PC-3 (cell line): Measurements from ENCODE around the gene EED. TPM values are rescaled to one million over a fixed set of nuclear protein-coding genes. Genes with fewer than 3 reads are reported as not detected.

Experiments used
- ATAC-seq: fragments of 200-7000 bp; cut with Tn5 transposase; 2 replicates; pipeline ENCODE4 v1.9.1; 2020; ENCODE audit warnings: mild to moderate bottlenecking, moderate library complexity
- BruUV-seq: library from RNA; stranded (reverse); fragments of 400-500 nt; replicated peaks from 2 replicates; lab custom pipeline; 2021; lab: Mats Ljungman, UMichigan
- CTCF ChIA-PET: fragments of 300-600 bp; sonication (Branson Sonifier 250); formaldehyde crosslinking; loops from one replicate; lab custom pipeline; 2022; ENCODE audit warnings: antibody characterized with exemption; lab: Charles Lee
- POLR2A ChIA-PET: fragments of 300-600 bp; sonication (Branson Sonifier 250); formaldehyde crosslinking; loops from one replicate; lab custom pipeline; 2022; ENCODE audit warnings: antibody characterized with exemption; ENCODE audit not compliant: unreplicated experiment; lab: Charles Lee
- DNase-seq: peaks from one replicate; pipeline ENCODE4 v3.0.0-alpha.2; 2015
- H2AFZ ChIP-seq: fragments of 300-600 bp; sonication (generic); 2 replicates; pipeline ENCODE4 v1.6.0; 2016; ENCODE audit warnings: antibody characterized with exemption, low read length
- H3F3A ChIP-seq: fragments of 300-600 bp; sonication (generic); one replicate; pipeline ENCODE4 v1.6.0; 2017; ENCODE audit warnings: antibody characterized with exemption, low read length, control low read depth, mild to moderate bottlenecking; ENCODE audit not compliant: unreplicated experiment
- H3K27ac ChIP-seq: fragments of 300-600 bp; sonication (generic); 2 replicates; pipeline ENCODE4 v1.5.1; 2016; ENCODE audit warnings: mild to moderate bottlenecking, low read length
- H3K27me3 ChIP-seq: fragments of 300-600 bp; sonication (generic); 2 replicates; pipeline ENCODE4 v1.6.1; 2016; ENCODE audit warnings: low read length, mixed read lengths
- H3K36me3 ChIP-seq: fragments of 300-600 bp; sonication (generic); 2 replicates; pipeline ENCODE4 v1.6.1; 2016; ENCODE audit warnings: low read depth, mixed run types, low read length, mixed read lengths
- H3K4me1 ChIP-seq: fragments of 300-600 bp; sonication (generic); 2 replicates; pipeline ENCODE4 v1.5.1; 2016; ENCODE audit warnings: low read length; ENCODE audit not compliant: insufficient read depth
- H3K4me2 ChIP-seq: fragments of 300-600 bp; sonication (generic); 2 replicates; pipeline ENCODE4 v1.6.0; 2016; ENCODE audit warnings: low read length
- H3K4me3 ChIP-seq: fragments of 300-600 bp; sonication (generic); 2 replicates; pipeline ENCODE4 v1.5.1; 2016; ENCODE audit warnings: mild to moderate bottlenecking, low read length, mixed read lengths
- H3K79me2 ChIP-seq: fragments of 300-600 bp; sonication (generic); 2 replicates; pipeline ENCODE4 v1.6.1; 2017; ENCODE audit warnings: low read length, mixed read lengths
- H3K9ac ChIP-seq: fragments of 300-600 bp; sonication (generic); 2 replicates; pipeline ENCODE4 v1.6.0; 2016; ENCODE audit warnings: mild to moderate bottlenecking, low read length
- H3K9me2 ChIP-seq: fragments of 300-600 bp; sonication (generic); replicated peaks from 2 replicates; pipeline ENCODE4 v1.6.1; 2016; ENCODE audit warnings: mixed run types, low read length, mixed read lengths
- H3K9me3 ChIP-seq: fragments of 300-600 bp; sonication (generic); 2 replicates; pipeline ENCODE4 v1.6.1; 2016; ENCODE audit warnings: low read length, mixed read lengths
- H4K20me1 ChIP-seq: fragments of 300-600 bp; sonication (generic); 2 replicates; pipeline ENCODE4 v1.6.1; 2016; ENCODE audit warnings: low read length, mixed read lengths
- EZH2 ChIP-seq: fragments of 300-600 bp; sonication (generic); IDR thresholded peaks from one replicate; pipeline ENCODE4 v1.6.1; 2017; ENCODE audit warnings: antibody characterized with exemption, mild to moderate bottlenecking, low read length; ENCODE audit not compliant: unreplicated experiment
- EZH2phosphoT487 ChIP-seq: fragments of 300-600 bp; sonication (generic); IDR thresholded peaks from 2 replicates; pipeline ENCODE4 v1.6.1; 2018; ENCODE audit warnings: mild to moderate bottlenecking, antibody characterized with exemption, low read length, borderline replicate concordance
- intact Hi-C: fragments of 100-400 bp; cut with micrococcal nuclease; formaldehyde crosslinking; loops from 2 replicates; pipeline ENCODE4 v1.9.0; 2023
- total RNA-seq: library from RNA; depleted of rRNA; stranded (reverse); fragments of >200 nt; gene quantifications from 2 replicates; pipeline ENCODE4 v1.2.3, GENCODE V29; 2014
- TF ChIP-seq, protein P1 (sequence below): fragments of 300-600 bp; sonication (generic); conservative IDR thresholded peaks from 2 replicates; pipeline ENCODE4 v1.5.1; 2017; ENCODE audit warnings: antibody characterized with exemption, low read depth, mild to moderate bottlenecking, low read length

EED gene
- total RNA-seq, 1 experiment from 2014 or later: 17.6 TPM

DNA sequence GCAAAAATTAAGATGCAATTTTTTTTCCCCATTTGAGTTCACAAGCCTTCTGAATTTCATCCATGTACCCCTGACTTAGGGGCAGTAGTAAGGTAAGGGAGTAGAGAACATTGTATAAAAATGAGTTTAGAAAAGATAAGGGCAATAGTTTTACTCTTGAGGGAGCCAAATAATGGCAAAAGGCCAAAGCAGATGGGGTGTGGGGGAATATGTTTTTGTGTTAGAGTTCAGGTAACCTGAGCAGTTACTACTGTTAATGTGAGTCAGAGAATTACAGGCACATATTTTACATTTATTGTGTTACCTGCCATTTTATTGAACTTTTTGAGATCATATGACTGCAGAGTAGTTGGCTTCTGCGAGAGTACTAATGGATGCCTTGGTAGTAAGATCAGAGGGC lies 3.1 kb downstream of the EED start:
- H3K27me3 ChIP-seq: no peaks in the 10 kb centered on the region
- peaks cover 75% of the 10 kb centered on the region for H3K79me2 ChIP-seq
- peaks cover 7% of the 10 kb centered on the region; the same call in 1 of the 2 replicates for H3K36me3 ChIP-seq
- H4K20me1 ChIP-seq: peaks cover 28% of the 10 kb centered on the region
- no peak overlapping the region for H3K9ac ChIP-seq
- no TSS peak for BruUV-seq
- peak overlapping the region; percentile 89 for H3K4me2 ChIP-seq
- DNase-seq (peak; percentile 73), ATAC-seq (peak; percentile 18)
- intact Hi-C loops: loop anchor here (10.0 kb wide), 1 partner anchor 583 kb away; the partner anchor contains the start of gene CREBZF
- POLR2A ChIA-PET: no interaction called here
- CTCF ChIA-PET: no interaction called here
- peak overlapping the region; percentile 85 for H3K4me3 ChIP-seq
- H3K9me3 ChIP-seq: no peaks in the 10 kb centered on the region
- peaks cover 25% of the 10 kb centered on the region for H3K4me1 ChIP-seq
- peak overlapping the region; percentile 43 for H3K27ac ChIP-seq
- H3F3A ChIP-seq: no peaks in the 10 kb centered on the region
- no peaks in the 10 kb centered on the region for H3K9me2 ChIP-seq
- H2AFZ ChIP-seq: no peak overlapping the region
- TF ChIP-seq EZH2phosphoT487: no peak
- TF ChIP-seq, protein P1, sequence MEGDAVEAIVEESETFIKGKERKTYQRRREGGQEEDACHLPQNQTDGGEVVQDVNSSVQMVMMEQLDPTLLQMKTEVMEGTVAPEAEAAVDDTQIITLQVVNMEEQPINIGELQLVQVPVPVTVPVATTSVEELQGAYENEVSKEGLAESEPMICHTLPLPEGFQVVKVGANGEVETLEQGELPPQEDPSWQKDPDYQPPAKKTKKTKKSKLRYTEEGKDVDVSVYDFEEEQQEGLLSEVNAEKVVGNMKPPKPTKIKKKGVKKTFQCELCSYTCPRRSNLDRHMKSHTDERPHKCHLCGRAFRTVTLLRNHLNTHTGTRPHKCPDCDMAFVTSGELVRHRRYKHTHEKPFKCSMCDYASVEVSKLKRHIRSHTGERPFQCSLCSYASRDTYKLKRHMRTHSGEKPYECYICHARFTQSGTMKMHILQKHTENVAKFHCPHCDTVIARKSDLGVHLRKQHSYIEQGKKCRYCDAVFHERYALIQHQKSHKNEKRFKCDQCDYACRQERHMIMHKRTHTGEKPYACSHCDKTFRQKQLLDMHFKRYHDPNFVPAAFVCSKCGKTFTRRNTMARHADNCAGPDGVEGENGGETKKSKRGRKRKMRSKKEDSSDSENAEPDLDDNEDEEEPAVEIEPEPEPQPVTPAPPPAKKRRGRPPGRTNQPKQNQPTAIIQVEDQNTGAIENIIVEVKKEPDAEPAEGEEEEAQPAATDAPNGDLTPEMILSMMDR: no peak

DNA sequence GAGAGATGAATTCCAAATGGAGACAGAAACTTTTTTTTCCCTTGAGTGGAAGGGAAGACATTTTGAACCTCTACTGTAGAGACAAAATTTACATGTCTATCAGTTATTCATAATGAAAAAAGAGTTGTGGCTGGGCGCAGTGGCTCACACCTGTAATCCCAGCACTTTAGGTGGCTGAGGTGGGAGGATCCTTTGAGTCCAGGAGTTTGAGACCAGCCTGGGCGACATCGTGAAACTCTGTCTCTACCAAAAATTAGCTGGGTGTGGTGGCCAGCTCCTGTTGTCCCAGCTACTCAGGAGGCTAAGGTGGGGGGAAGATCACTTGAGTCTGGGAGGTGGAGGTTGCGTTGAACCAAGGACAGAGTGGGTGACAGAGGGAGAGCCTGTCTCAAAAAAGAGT lies 4.1 kb downstream of the EED start:
- DNase-seq (no peak), ATAC-seq (no peak)
- POLR2A ChIA-PET: no interaction called here
- BruUV-seq: no TSS peak
- Histone ChIP-seq H3K27me3 (no peaks in the 10 kb centered on the region), H3K4me2 (peak overlapping the region; percentile 89), H3K79me2 (peaks cover 85% of the 10 kb centered on the region), H4K20me1 (peaks cover 28% of the 10 kb centered on the region), H3K36me3 (peaks cover 7% of the 10 kb centered on the region; the same call in 1 of the 2 replicates), H3K27ac (no peak overlapping the region), H3K4me1 (peaks cover 25% of the 10 kb centered on the region), H3K9me3 (no peaks in the 10 kb centered on the region), H3K9ac (no peak overlapping the region), H2AFZ (no peak overlapping the region), H3K4me3 (no peak overlapping the region), H3K9me2 (no peaks in the 10 kb centered on the region), H3F3A (no peaks in the 10 kb centered on the region)
- intact Hi-C loops: loop anchor here (10.0 kb wide), 1 partner anchor 584 kb away; the partner anchor contains the start of gene CREBZF
- CTCF ChIA-PET: no interaction called here
- TF ChIP-seq EZH2 (no peak), EZH2phosphoT487 (no peak)
- TF ChIP-seq, protein P1: no peak

DNA sequence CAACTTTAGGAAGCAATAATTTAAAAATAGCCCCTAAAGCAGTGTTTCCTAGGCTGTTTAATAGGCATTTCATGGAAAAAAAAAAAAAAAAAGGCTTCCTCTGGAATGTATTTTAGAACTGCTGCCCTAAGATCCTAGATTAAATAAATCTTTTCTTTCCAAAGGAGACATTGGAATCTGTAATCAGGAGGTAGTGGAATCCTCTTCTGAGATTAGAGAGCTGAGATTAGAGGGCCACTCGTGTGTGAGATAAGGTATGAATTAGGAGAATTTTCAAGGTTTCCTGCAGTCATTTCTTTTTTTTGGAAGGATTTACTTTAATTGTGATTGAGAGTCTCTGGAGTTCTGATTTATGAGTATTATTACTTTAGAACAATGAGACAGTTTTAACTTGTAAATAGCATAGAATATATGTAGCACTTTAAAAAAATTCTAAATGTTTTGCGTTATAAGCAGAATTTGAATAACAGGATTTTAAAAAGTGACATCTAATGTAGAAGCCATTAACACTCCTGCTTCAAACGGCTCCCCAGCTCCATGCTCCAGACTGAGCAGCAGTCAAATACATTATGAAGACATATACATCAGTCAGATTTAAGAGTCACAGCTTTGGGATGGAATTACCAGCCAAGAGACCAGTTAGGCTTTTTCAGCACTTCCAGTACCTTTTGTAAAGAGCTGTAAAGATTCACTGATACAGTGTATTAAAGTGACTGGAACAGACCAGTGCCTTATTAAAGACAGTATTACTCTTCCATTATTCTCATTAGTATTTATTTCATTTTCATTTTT lies 5.0 kb downstream of the EED start:
- POLR2A ChIA-PET: no interaction called here
- no peak overlapping the region for H3K27ac ChIP-seq
- H3K27me3 ChIP-seq: no peaks in the 10 kb centered on the region
- no peaks in the 10 kb centered on the region for H3K9me3 ChIP-seq
- TF ChIP-seq, protein P1: no peak
- TF ChIP-seq EZH2: no peak
- no peak for TF ChIP-seq EZH2phosphoT487
- H3K9me2 ChIP-seq: no peaks in the 10 kb centered on the region
- ATAC-seq (no peak), DNase-seq (no peak)
- H2AFZ ChIP-seq: no peak overlapping the region
- peaks cover 28% of the 10 kb centered on the region for H4K20me1 ChIP-seq
- H3F3A ChIP-seq: no peaks in the 10 kb centered on the region
- H3K4me3 ChIP-seq: no peak overlapping the region
- peaks cover 87% of the 10 kb centered on the region for H3K79me2 ChIP-seq
- H3K36me3 ChIP-seq: peaks cover 7% of the 10 kb centered on the region; the same call in 1 of the 2 replicates
- CTCF ChIA-PET: no interaction called here
- intact Hi-C loops: loop anchor here (10.0 kb wide), 1 partner anchor 585 kb away; the partner anchor contains the start of gene CREBZF
- 0 out of 2 replicates have a peak overlapping the region, but pooled peaks have one; percentile 4 for H3K4me2 ChIP-seq
- peaks cover 21% of the 10 kb centered on the region for H3K4me1 ChIP-seq
- no peak overlapping the region for H3K9ac ChIP-seq
- no TSS peak for BruUV-seq
